Stimulated activated CD8-positive, alpha-beta memory T cell treated with anti-CD3 and anti-CD28 coated beads, Interleukin-2, amount 100 ng/mL, for 48 hours (primary cell): ENCODE results near the gene OR2T34.
"Not testable (repeated sequence)": the region's sequence is repeated elsewhere in the genome, so short reads cannot be mapped to it uniquely, and the experiment has no call there.

Experiments used
- DNase-seq, 2 donors: peaks; one replicate each; pipeline ENCODE4 v3.0.0-alpha.2; 2020; ENCODE audit warnings: low read depth in 2 of 2

Gene OR2T34

GRCh38 chr1:248562672-248563071 is 11.9 kb downstream of the OR2T34 start, which contains the start of gene OR2T29:
OR2T29 (minus strand) TSS chr1:248562772; CDS start chr1:248559491, 3,281 bp downstream.
- DNase-seq = not testable (repeated sequence)

- DNase-seq = not testable (repeated sequence)
Observed at GRCh38 chr1:248551027-248551426, 23.5 kb downstream of the OR2T34 start.

GRCh38 chr1:248547383-248547782 is 27.2 kb downstream of the OR2T34 start:
- DNase-seq = not testable (repeated sequence)

GRCh38 chr1:248537449-248537848 is 37.1 kb downstream of the OR2T34 start:
- not testable (repeated sequence) for DNase-seq
